ENCODE data around the gene CITED4. TPM values are rescaled to one million over a fixed set of nuclear protein-coding genes. Genes with fewer than 3 reads are reported as not detected.
"Not testable (repeated sequence)": the region's sequence is repeated elsewhere in the genome, so short reads cannot be mapped to it uniquely, and the experiment has no call there.

The CITED4 gene
- total RNA-seq, 2 experiments from 2014 or later: 2.4 TPM

- Mint-ChIP-seq H3K27me3 (ENCODE audit: low read depth) (no peaks in the 10 kb centered on the region), H3K36me3 (ENCODE audit: low read depth) (no peaks in the 10 kb centered on the region), H3K4me3 (no peak overlapping the region), H3K4me1 (ENCODE audit: low read depth) (peaks cover 2% of the 10 kb centered on the region), H3K9me3 (peaks cover 21% of the 10 kb centered on the region), H3K27ac (no peak overlapping the region)
- DNase-seq: no peak
- intact Hi-C loops (cut with micrococcal nuclease): no loop called here
- CTCF ChIA-PET: interaction anchor here (1.2 kb wide), 1 partner anchor 53 kb away, joined by 8 read pairs; no protein-coding TSS in a partner anchor
Observed at GRCh38 chr1:40897513-40897912, 35.4 kb upstream of the CITED4 start.

GRCh38 chr1:40896482-40896881 is 34.3 kb upstream of the CITED4 start:
- intact Hi-C loops (cut with micrococcal nuclease): no loop called here
- peaks cover 2% of the 10 kb centered on the region for H3K4me1 Mint-ChIP-seq (ENCODE audit: low read depth)
- H3K27me3 Mint-ChIP-seq (ENCODE audit: low read depth): no peaks in the 10 kb centered on the region
- DNase-seq: no peak
- CTCF ChIA-PET: interaction anchor here (0.6 kb wide), 1 partner anchor 52 kb away, joined by 3 read pairs; no protein-coding TSS in a partner anchor
- H3K36me3 Mint-ChIP-seq (ENCODE audit: low read depth): no peaks in the 10 kb centered on the region
- H3K4me3 Mint-ChIP-seq: no peak overlapping the region
- no peak overlapping the region for H3K27ac Mint-ChIP-seq
- H3K9me3 Mint-ChIP-seq: peaks cover 21% of the 10 kb centered on the region

GRCh38 chr1:40895601-40896000 is 33.4 kb upstream of the CITED4 start:
- H3K9me3 Mint-ChIP-seq: peaks cover 21% of the 10 kb centered on the region
- no peak overlapping the region for H3K27ac Mint-ChIP-seq
- H3K36me3 Mint-ChIP-seq (ENCODE audit: low read depth): no peaks in the 10 kb centered on the region
- intact Hi-C loops (cut with micrococcal nuclease): no loop called here
- H3K4me3 Mint-ChIP-seq: no peak overlapping the region
- peaks cover 2% of the 10 kb centered on the region for H3K4me1 Mint-ChIP-seq (ENCODE audit: low read depth)
- DNase-seq: no peak
- H3K27me3 Mint-ChIP-seq (ENCODE audit: low read depth): no peaks in the 10 kb centered on the region
- CTCF ChIA-PET: no interaction called here

GRCh38 chr1:40894858-40895257 is 32.7 kb upstream of the CITED4 start:
- intact Hi-C loops (cut with micrococcal nuclease); DNase-seq; H3K4me1 Mint-ChIP-seq (ENCODE audit: low read depth); CTCF ChIA-PET; H3K36me3 Mint-ChIP-seq (ENCODE audit: low read depth); H3K27ac Mint-ChIP-seq; H3K4me3 Mint-ChIP-seq; H3K27me3 Mint-ChIP-seq (ENCODE audit: low read depth): not testable (repeated sequence)
- H3K9me3 Mint-ChIP-seq: peaks cover 21% of the 10 kb centered on the region

GRCh38 chr1:40894455-40894854 is 32.3 kb upstream of the CITED4 start:
- no peak overlapping the region for H3K4me3 Mint-ChIP-seq
- H3K4me1 Mint-ChIP-seq (ENCODE audit: low read depth): peaks cover 2% of the 10 kb centered on the region
- no peaks in the 10 kb centered on the region for H3K36me3 Mint-ChIP-seq (ENCODE audit: low read depth)
- DNase-seq: no peak
- no peak overlapping the region for H3K27ac Mint-ChIP-seq
- intact Hi-C loops (cut with micrococcal nuclease): no loop called here
- no peaks in the 10 kb centered on the region for H3K27me3 Mint-ChIP-seq (ENCODE audit: low read depth)
- CTCF ChIA-PET: no interaction called here
- H3K9me3 Mint-ChIP-seq: peaks cover 21% of the 10 kb centered on the region

- H3K4me1 Mint-ChIP-seq (ENCODE audit: low read depth): peaks cover 2% of the 10 kb centered on the region
- intact Hi-C loops (cut with micrococcal nuclease): no loop called here
- H3K36me3 Mint-ChIP-seq (ENCODE audit: low read depth): no peaks in the 10 kb centered on the region
- H3K4me3 Mint-ChIP-seq: no peak overlapping the region
- H3K9me3 Mint-ChIP-seq: peaks cover 21% of the 10 kb centered on the region
- H3K27ac Mint-ChIP-seq: no peak overlapping the region
- DNase-seq: no peak
- H3K27me3 Mint-ChIP-seq (ENCODE audit: low read depth): no peaks in the 10 kb centered on the region
- CTCF ChIA-PET: no interaction called here
Observed at GRCh38 chr1:40893946-40894345, 31.8 kb upstream of the CITED4 start.

- intact Hi-C loops (cut with micrococcal nuclease): no loop called here
- Mint-ChIP-seq H3K27me3 (ENCODE audit: low read depth) (peaks cover 6% of the 10 kb centered on the region), H3K27ac (no peak overlapping the region), H3K4me1 (ENCODE audit: low read depth) (no peaks in the 10 kb centered on the region), H3K36me3 (ENCODE audit: low read depth) (no peaks in the 10 kb centered on the region), H3K4me3 (no peak overlapping the region), H3K9me3 (peaks cover 21% of the 10 kb centered on the region)
- CTCF ChIA-PET: interaction anchor here (0.6 kb wide), 1 partner anchor 95 kb away, joined by 3 read pairs; no protein-coding TSS in a partner anchor
- DNase-seq: no peak
Observed at GRCh38 chr1:40892354-40892753, 30.2 kb upstream of the CITED4 start.

- no peak for DNase-seq
- peaks cover 13% of the 10 kb centered on the region for H3K27me3 Mint-ChIP-seq (ENCODE audit: low read depth)
- no peak overlapping the region for H3K27ac Mint-ChIP-seq
- CTCF ChIA-PET: no interaction called here
- intact Hi-C loops (cut with micrococcal nuclease): no loop called here
- no peaks in the 10 kb centered on the region for H3K36me3 Mint-ChIP-seq (ENCODE audit: low read depth)
- no peaks in the 10 kb centered on the region for H3K4me1 Mint-ChIP-seq (ENCODE audit: low read depth)
- H3K9me3 Mint-ChIP-seq: peaks cover 21% of the 10 kb centered on the region
- H3K4me3 Mint-ChIP-seq: no peak overlapping the region
Observed at GRCh38 chr1:40890771-40891170, 28.6 kb upstream of the CITED4 start.

- Mint-ChIP-seq H3K4me1 (ENCODE audit: low read depth) (peaks cover 3% of the 10 kb centered on the region), H3K27me3 (ENCODE audit: low read depth) (peaks cover 30% of the 10 kb centered on the region), H3K27ac (no peak overlapping the region), H3K9me3 (no peaks in the 10 kb centered on the region), H3K36me3 (ENCODE audit: low read depth) (no peaks in the 10 kb centered on the region), H3K4me3 (no peak overlapping the region)
- CTCF ChIA-PET: no interaction called here
- intact Hi-C loops (cut with micrococcal nuclease): no loop called here
- no peak for DNase-seq
Observed at GRCh38 chr1:40887652-40888051, 25.5 kb upstream of the CITED4 start.

- H3K27ac Mint-ChIP-seq: no peak overlapping the region
- H3K27me3 Mint-ChIP-seq (ENCODE audit: low read depth): peaks cover 31% of the 10 kb centered on the region
- no peak for DNase-seq
- CTCF ChIA-PET: no interaction called here
- H3K36me3 Mint-ChIP-seq (ENCODE audit: low read depth): no peaks in the 10 kb centered on the region
- no peaks in the 10 kb centered on the region for H3K9me3 Mint-ChIP-seq
- intact Hi-C loops (cut with micrococcal nuclease): no loop called here
- peaks cover 3% of the 10 kb centered on the region for H3K4me1 Mint-ChIP-seq (ENCODE audit: low read depth)
- H3K4me3 Mint-ChIP-seq: no peak overlapping the region
Observed at GRCh38 chr1:40887012-40887378, 24.8 kb upstream of the CITED4 start.

- no peak for DNase-seq
- no peaks in the 10 kb centered on the region for H3K9me3 Mint-ChIP-seq
- H3K4me3 Mint-ChIP-seq: no peak overlapping the region
- peaks cover 35% of the 10 kb centered on the region for H3K27me3 Mint-ChIP-seq (ENCODE audit: low read depth)
- peaks cover 3% of the 10 kb centered on the region for H3K4me1 Mint-ChIP-seq (ENCODE audit: low read depth)
- H3K27ac Mint-ChIP-seq: no peak overlapping the region
- intact Hi-C loops (cut with micrococcal nuclease): no loop called here
- CTCF ChIA-PET: no interaction called here
- no peaks in the 10 kb centered on the region for H3K36me3 Mint-ChIP-seq (ENCODE audit: low read depth)
Observed at GRCh38 chr1:40886318-40887011, 24.3 kb upstream of the CITED4 start.

- Mint-ChIP-seq H3K4me3 (no peak overlapping the region), H3K27ac (no peak overlapping the region), H3K36me3 (ENCODE audit: low read depth) (no peaks in the 10 kb centered on the region), H3K27me3 (ENCODE audit: low read depth) (peaks cover 35% of the 10 kb centered on the region), H3K9me3 (no peaks in the 10 kb centered on the region), H3K4me1 (ENCODE audit: low read depth) (peaks cover 3% of the 10 kb centered on the region)
- intact Hi-C loops (cut with micrococcal nuclease): no loop called here
- CTCF ChIA-PET: no interaction called here
- no peak for DNase-seq
Observed at GRCh38 chr1:40884055-40884795, 22.1 kb upstream of the CITED4 start.
